Femur (tissue), 1 donor: Measurements from ENCODE around the gene RND3.

Experiments
- DNase-seq: peaks from one replicate; pipeline ENCODE4 v3.0.0-alpha.2; 2017

The RND3 gene

GRCh38 chr2:150474326-150475074, 13.0 kb downstream of the RND3 start:
- DNase-seq, result no peak

DNA sequence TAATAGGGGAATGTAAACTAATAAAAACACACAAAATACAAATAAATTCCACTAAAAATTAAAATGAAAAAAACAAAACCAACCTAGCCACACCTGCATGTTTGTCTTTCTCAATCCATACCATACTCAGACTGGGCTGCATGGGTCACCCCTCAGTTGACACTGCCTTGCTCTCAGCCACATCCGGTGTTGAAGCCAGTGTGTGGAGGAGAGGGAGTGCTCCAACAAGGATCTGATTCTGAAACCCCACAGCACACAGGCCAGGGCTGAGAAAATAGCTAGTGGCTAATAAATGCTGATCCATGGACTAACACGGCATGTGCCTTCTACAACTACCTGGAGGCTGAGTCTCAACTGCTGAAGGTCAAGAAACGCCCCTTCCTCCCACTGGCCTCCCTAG, 13.7 kb downstream of the RND3 start:
- DNase-seq, result no peak

- DNase-seq, result peak; percentile 34
These were observed 15.0 kb downstream of the RND3 start for GRCh38 chr2:150472511-150472899.

DNA sequence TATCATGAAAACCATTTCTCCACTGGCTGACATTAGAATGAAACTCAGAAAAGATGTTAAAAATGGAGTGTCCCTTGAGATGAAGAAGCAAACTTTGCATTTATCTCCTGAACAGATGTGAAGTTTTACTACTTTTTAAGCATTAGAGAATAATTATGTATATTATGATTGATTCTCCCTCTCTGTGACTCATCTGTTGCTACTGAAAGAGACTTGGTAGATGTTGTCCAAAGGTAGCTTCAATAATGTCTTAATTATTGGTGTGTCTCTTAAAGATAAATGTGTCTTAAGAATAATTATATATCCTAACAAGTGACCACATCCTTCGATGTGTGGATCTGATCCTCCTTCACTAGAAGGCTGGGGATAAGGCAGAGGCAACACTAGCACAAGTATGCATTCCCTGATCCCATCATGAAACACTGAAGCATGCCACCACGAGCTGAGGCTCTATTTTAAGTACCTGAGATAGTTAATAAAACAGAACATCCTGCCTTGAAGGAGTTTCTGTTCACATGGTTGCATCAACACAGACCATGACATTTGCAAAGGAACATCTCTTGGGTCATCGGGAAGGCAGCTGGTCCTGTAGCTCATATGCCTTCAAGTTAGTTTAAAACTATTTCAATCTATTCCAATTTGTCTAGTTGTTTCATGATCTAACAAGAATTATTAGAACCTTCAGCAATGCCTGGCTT, 15.5 kb downstream of the RND3 start:
- DNase-seq, result no peak

GRCh38 chr2:150470435-150470834, 17.0 kb downstream of the RND3 start:
- DNase-seq, result no peak

DNA sequence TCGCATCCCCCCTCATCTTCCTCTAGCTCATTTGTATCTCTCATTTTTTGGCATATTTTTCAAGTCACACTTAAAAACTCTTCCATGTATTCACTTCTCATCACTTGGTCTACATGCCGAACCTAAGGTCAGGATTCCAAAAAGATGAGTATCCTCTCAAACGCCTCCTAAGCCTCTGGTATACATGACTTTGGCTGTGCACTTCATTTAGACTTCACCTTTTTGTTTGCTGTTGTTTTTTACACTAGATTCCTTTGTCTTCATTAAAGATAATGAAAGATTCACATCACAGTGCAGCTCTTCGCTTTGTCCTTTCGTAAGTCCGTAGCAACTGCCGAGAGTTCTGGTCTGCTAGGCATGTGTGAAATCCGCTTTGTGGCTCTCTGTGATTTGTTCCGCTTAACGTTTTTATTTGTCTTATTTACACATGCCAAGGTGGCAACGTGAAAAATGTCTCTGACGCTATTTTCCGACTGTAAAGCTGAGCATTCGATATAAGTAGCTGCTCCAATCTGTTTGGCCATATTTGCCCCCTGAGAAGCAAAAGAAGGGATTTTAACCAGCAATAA, 17.7 kb downstream of the RND3 start:
- DNase-seq, result no peak

GRCh38 chr2:150468350-150468960, 19.0 kb downstream of the RND3 start:
- no peak for DNase-seq

DNA sequence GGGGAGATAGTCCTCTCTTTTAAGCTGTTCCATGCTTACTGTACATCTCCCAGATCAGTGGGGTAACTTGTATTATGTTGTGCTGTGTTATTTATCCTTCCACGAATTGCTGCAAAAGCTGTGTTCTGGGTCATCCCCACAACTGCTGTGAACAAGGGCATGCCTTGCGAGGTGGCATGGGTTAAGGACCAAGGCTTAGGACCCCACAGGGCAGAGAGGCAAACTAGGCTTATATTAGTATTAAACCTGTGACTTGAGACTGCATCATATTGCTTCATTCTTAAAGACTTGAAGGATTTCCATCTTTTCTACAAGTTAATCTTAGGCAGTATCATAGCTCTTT, 19.9 kb downstream of the RND3 start:
- no peak for DNase-seq

GRCh38 chr2:150466741-150467620, 20.5 kb downstream of the RND3 start:
- no peak for DNase-seq

GRCh38 chr2:150465703-150466569, 21.5 kb downstream of the RND3 start:
- no peak for DNase-seq

- no peak for DNase-seq
These were observed 22.5 kb downstream of the RND3 start for GRCh38 chr2:150464986-150465385.

GRCh38 chr2:150464270-150464669, 23.2 kb downstream of the RND3 start:
- DNase-seq, result no peak

DNA sequence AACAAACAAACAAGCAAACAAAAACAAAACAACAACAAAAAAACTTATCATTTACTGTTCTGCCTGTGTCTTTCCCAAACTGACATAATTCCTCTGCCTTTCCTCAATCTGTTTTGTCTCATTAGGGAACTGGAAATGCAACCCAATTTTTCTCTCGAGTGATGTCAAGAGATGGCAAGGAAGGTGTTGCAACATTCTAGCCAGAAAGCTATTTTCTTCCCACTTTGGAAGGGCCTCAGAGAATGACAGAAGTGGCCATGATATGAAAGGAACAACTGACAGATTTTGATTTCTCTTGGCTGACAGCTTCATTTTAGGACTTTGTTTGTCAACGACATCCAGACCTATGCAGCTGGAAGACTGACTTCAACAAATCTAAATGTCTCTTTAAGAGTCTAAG, 24.7 kb downstream of the RND3 start:
- no peak for DNase-seq

DNA sequence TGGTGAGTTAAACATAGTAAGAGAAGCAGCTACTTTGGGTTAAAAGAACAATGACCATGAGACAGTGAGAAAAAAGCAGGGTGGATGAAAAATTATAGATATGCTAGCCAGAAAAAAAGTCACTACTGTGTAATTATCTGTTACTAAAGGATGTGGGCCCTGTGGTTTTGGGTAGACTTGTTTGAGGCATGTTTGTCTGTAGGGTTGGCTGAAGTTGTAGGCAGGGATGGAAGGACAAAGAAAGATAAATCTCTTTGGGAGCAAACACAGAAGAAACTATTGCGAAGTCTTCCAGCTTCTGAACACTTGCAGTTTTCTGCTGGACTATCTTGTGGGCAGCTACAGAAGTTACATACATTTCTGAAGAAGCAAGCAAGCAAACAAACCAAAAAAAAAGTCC, 28.2 kb downstream of the RND3 start:
- no peak for DNase-seq

- no peak for DNase-seq
These were observed 36.7 kb downstream of the RND3 start for GRCh38 chr2:150450765-150451164.

GRCh38 chr2:150449856-150450255, 37.6 kb downstream of the RND3 start:
- no peak for DNase-seq

GRCh38 chr2:150445398-150445797, 42.1 kb downstream of the RND3 start:
- DNase-seq, result no peak

DNA sequence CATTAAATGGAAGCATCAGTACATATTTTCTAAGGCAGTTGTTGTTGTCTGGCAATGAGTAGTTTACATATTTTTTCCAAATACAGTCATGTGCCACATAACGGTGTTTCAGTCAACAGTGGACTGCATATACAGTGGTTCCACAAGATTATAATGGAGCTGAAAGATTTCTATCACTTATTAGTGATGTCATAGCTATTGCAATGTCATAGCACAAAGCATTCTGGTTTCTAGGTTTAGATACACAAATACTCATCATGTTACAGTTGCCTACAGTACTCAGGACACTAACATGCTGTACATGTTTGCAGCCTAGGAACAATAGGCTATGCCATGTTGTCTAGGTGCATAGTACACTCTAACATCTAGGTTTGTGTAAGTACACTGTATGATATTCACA, 45.0 kb downstream of the RND3 start:
- DNase-seq, result no peak

GRCh38 chr2:150441784-150442183, 45.7 kb downstream of the RND3 start:
- DNase-seq, result peak; percentile 55

- DNase-seq, result no peak
These were observed 46.2 kb downstream of the RND3 start for GRCh38 chr2:150441226-150441625.

GRCh38 chr2:150438654-150439053, 48.8 kb downstream of the RND3 start:
- DNase-seq, result no peak

- DNase-seq, result no peak
These were observed 49.4 kb downstream of the RND3 start for GRCh38 chr2:150438041-150438440.
